ENCODE measurements around the gene C18orf63. TPM values are rescaled to one million over a fixed set of nuclear protein-coding genes. Genes with fewer than 3 reads are reported as not detected.
A peak's percentile ranks its signal among the peaks of the same experiment; 100 is the strongest.

The C18orf63 gene
- total and polyA plus RNA-seq, 2 experiments from 2014 or later = not detected

- TF ChIP-seq, protein P1, sequence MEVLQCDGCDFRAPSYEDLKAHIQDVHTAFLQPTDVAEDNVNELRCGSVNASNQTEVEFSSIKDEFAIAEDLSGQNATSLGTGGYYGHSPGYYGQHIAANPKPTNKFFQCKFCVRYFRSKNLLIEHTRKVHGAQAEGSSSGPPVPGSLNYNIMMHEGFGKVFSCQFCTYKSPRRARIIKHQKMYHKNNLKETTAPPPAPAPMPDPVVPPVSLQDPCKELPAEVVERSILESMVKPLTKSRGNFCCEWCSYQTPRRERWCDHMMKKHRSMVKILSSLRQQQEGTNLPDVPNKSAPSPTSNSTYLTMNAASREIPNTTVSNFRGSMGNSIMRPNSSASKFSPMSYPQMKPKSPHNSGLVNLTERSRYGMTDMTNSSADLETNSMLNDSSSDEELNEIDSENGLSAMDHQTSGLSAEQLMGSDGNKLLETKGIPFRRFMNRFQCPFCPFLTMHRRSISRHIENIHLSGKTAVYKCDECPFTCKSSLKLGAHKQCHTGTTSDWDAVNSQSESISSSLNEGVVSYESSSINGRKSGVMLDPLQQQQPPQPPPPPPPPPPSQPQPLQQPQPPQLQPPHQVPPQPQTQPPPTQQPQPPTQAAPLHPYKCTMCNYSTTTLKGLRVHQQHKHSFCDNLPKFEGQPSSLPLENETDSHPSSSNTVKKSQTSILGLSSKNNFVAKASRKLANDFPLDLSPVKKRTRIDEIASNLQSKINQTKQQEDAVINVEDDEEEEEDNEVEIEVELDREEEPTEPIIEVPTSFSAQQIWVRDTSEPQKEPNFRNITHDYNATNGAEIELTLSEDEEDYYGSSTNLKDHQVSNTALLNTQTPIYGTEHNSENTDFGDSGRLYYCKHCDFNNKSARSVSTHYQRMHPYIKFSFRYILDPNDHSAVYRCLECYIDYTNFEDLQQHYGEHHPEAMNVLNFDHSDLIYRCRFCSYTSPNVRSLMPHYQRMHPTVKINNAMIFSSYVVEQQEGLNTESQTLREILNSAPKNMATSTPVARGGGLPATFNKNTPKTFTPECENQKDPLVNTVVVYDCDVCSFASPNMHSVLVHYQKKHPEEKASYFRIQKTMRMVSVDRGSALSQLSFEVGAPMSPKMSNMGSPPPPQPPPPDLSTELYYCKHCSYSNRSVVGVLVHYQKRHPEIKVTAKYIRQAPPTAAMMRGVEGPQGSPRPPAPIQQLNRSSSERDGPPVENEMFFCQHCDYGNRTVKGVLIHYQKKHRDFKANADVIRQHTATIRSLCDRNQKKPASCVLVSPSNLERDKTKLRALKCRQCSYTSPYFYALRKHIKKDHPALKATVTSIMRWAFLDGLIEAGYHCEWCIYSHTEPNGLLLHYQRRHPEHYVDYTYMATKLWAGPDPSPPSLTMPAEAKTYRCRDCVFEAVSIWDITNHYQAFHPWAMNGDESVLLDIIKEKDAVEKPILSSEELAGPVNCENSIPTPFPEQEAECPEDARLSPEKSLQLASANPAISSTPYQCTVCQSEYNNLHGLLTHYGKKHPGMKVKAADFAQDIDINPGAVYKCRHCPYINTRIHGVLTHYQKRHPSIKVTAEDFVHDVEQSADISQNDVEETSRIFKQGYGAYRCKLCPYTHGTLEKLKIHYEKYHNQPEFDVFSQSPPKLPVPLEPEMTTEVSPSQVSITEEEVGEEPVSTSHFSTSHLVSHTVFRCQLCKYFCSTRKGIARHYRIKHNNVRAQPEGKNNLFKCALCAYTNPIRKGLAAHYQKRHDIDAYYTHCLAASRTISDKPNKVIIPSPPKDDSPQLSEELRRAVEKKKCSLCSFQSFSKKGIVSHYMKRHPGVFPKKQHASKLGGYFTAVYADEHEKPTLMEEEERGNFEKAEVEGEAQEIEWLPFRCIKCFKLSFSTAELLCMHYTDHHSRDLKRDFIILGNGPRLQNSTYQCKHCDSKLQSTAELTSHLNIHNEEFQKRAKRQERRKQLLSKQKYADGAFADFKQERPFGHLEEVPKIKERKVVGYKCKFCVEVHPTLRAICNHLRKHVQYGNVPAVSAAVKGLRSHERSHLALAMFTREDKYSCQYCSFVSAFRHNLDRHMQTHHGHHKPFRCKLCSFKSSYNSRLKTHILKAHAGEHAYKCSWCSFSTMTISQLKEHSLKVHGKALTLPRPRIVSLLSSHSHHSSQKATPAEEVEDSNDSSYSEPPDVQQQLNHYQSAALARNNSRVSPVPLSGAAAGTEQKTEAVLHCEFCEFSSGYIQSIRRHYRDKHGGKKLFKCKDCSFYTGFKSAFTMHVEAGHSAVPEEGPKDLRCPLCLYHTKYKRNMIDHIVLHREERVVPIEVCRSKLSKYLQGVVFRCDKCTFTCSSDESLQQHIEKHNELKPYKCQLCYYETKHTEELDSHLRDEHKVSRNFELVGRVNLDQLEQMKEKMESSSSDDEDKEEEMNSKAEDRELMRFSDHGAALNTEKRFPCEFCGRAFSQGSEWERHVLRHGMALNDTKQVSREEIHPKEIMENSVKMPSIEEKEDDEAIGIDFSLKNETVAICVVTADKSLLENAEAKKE (CRISPR knock-in tag; IDR thresholded peaks at IDR 0.05) = no peak
Observed at GRCh38 chr18:74303936-74304335, 11.7 kb upstream of the C18orf63 start (continued).

DNA sequence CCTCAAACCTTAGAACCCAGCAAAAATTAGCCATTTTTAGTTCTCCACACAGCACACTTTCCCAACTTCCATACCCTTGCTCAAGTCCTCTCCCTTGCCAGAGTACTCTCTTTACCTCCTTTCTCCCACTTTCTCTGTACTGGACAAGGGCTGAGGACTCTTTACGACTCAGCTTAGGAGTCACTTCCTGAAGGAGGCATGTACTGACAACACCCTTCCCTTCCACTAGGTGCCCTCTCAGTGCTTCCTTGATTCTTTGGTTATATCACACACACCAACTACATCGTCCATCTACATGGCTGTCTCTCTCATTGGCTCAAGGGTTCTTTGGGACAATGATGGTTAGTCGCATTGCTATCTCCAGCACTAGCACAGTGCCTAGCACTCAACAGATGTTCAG lies 5.2 kb upstream of the C18orf63 start:
- H3K4me1 Mint-ChIP-seq = no peaks in the 10 kb centered on the region
- Histone ChIP-seq H3F3A (replicated peaks; ENCODE audit: low read depth) (no peaks in the 10 kb centered on the region), H3K4me3 (no peak overlapping the region), H3K79me2 (replicated peaks; ENCODE audit: insufficient read depth) (no peaks in the 10 kb centered on the region), H3K4me1 (ENCODE audit: insufficient read depth) (no peaks in the 10 kb centered on the region), H2AFZ (no peak overlapping the region; the same call in 1 of the 2 replicates), H3K4me2 (no peak overlapping the region), H3K36me3 (ENCODE audit: insufficient read depth) (no peaks in the 10 kb centered on the region), H3K9me2 (ENCODE audit: insufficient read depth) (no peaks in the 10 kb centered on the region), H4K20me1 (replicated peaks; ENCODE audit: insufficient read depth) (no peaks in the 10 kb centered on the region), H3K27ac (ENCODE audit: low read depth) (no peak overlapping the region), H3K27me3 (ENCODE audit: insufficient read depth) (no peaks in the 10 kb centered on the region)
- peaks cover 2% of the 10 kb centered on the region; the same call in 2 of the 3 replicates for H3K36me3 Mint-ChIP-seq (ENCODE audit: low read depth)
- H3K9me3 Mint-ChIP-seq = peaks cover 11% of the 10 kb centered on the region; the same call in 1 of the 3 replicates
- DNase-seq (ENCODE audit: low spot score) (peak; percentile 68), ATAC-seq (peak; percentile 97)
- TF ChIP-seq CREB1 (CRISPR knock-in tag; IDR thresholded peaks at IDR 0.05; ENCODE audit: low read depth) = no peak
- TF ChIP-seq ZNF114 (CRISPR knock-in tag; IDR thresholded peaks at IDR 0.05) = no peak
- TF ChIP-seq ETS1 (IDR thresholded peaks at IDR 0.05) = no peak
- no peak for TF ChIP-seq NANOG (IDR thresholded peaks at IDR 0.05; ENCODE audit: borderline replicate concordance)
- TF ChIP-seq JUNB (IDR thresholded peaks at IDR 0.05; ENCODE audit: unreplicated experiment) = no peak
- TF ChIP-seq EZH2phosphoT487 (IDR thresholded peaks at IDR 0.05; ENCODE audit: unreplicated experiment) = no peak
- TF ChIP-seq, protein P2, sequence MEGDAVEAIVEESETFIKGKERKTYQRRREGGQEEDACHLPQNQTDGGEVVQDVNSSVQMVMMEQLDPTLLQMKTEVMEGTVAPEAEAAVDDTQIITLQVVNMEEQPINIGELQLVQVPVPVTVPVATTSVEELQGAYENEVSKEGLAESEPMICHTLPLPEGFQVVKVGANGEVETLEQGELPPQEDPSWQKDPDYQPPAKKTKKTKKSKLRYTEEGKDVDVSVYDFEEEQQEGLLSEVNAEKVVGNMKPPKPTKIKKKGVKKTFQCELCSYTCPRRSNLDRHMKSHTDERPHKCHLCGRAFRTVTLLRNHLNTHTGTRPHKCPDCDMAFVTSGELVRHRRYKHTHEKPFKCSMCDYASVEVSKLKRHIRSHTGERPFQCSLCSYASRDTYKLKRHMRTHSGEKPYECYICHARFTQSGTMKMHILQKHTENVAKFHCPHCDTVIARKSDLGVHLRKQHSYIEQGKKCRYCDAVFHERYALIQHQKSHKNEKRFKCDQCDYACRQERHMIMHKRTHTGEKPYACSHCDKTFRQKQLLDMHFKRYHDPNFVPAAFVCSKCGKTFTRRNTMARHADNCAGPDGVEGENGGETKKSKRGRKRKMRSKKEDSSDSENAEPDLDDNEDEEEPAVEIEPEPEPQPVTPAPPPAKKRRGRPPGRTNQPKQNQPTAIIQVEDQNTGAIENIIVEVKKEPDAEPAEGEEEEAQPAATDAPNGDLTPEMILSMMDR (conservative IDR thresholded peaks at IDR 0.05; ENCODE audit: low read depth in 2 of 2) = peak; percentile 53 to 67
- no peak for TF ChIP-seq REST (IDR thresholded peaks at IDR 0.05; ENCODE audit: unreplicated experiment)
- TF ChIP-seq POLR2AphosphoS5 (IDR thresholded peaks at IDR 0.05; ENCODE audit: low read depth) = no peak
- no peak overlapping the region for H3K27ac Mint-ChIP-seq
- no peak overlapping the region for H3K4me3 Mint-ChIP-seq
- peaks cover 3% of the 10 kb centered on the region for H3K27me3 Mint-ChIP-seq (ENCODE audit: insufficient read depth, low read depth, poor library complexity)
